AG09319 (cell line): ENCODE measurements around the gene RGS9.

Source experiments
- DNase-seq: peaks from one replicate; pipeline ENCODE4 v3.0.0-alpha.2; 2010; ENCODE audit warnings: low read depth; ENCODE audit errors: extremely low read depth
- TF ChIP-seq, protein P1 (sequence below): IDR thresholded peaks from 2 replicates; pipeline ENCODE4 v1.5.1; 2011; ENCODE audit warnings: low read depth, mild to moderate bottlenecking, inconsistent platforms, low read length, moderate library complexity

Gene RGS9

GRCh38 chr17:65117384-65118035 is 19.7 kb upstream of the RGS9 start:
- TF ChIP-seq, protein P1, sequence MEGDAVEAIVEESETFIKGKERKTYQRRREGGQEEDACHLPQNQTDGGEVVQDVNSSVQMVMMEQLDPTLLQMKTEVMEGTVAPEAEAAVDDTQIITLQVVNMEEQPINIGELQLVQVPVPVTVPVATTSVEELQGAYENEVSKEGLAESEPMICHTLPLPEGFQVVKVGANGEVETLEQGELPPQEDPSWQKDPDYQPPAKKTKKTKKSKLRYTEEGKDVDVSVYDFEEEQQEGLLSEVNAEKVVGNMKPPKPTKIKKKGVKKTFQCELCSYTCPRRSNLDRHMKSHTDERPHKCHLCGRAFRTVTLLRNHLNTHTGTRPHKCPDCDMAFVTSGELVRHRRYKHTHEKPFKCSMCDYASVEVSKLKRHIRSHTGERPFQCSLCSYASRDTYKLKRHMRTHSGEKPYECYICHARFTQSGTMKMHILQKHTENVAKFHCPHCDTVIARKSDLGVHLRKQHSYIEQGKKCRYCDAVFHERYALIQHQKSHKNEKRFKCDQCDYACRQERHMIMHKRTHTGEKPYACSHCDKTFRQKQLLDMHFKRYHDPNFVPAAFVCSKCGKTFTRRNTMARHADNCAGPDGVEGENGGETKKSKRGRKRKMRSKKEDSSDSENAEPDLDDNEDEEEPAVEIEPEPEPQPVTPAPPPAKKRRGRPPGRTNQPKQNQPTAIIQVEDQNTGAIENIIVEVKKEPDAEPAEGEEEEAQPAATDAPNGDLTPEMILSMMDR, result no peak

GRCh38 chr17:65121368-65121767 is 15.8 kb upstream of the RGS9 start:
- DNase-seq, result no peak
- TF ChIP-seq, protein P1, result no peak

More at GRCh38 chr17:65117384-65118035, 19.7 kb upstream of the RGS9 start:
- DNase-seq, result no peak

- DNase-seq, result no peak
- TF ChIP-seq, protein P1, result no peak
These were observed 15.0 kb upstream of the RGS9 start for GRCh38 chr17:65121916-65122806.

DNA sequence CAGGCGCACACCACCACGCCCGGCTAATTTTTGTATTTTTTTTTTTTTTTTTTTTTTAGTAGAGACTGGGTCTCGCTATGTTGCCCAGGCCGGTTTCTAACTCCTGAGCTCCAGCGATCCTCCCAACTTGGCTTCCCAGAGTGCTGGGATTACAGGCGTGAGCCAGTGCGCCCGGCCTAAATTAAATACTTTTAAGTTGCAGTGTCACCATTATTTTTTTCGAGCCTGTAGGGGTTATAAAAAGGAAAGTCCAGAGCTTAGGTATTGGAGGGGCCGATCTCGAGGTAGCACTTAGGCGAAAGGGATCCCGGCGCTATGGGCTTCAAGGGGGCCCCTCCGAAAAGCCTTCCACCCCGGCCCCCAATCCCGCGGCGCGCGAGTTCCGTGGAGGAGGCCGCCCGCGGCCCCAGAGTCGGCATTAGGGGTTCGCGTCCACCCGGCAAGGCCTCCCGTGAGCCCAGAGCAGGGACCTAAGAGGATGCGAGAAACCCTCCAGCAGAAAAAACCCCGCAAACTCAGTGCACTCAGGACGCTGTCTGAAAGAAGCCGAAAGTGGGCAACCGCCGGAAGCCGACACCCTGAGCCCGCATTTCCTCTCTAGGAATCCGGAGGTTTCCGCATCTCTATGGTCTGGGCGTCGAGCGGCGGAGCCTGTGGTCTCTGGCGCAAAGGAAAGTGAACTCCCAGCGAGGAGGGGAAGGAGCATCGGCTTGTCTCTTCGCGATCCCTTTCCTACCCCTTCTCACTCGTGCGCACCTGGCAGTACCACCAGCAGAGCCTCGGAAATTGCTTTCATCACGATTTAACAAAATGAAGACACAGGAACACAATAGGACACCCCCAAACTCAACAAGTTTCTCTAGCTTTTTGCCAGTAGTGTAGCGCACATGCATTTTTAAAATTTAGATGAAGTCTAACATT is 14.1 kb upstream of the RGS9 start:
- DNase-seq, result peak; percentile 64
- TF ChIP-seq, protein P1, result no peak

DNA sequence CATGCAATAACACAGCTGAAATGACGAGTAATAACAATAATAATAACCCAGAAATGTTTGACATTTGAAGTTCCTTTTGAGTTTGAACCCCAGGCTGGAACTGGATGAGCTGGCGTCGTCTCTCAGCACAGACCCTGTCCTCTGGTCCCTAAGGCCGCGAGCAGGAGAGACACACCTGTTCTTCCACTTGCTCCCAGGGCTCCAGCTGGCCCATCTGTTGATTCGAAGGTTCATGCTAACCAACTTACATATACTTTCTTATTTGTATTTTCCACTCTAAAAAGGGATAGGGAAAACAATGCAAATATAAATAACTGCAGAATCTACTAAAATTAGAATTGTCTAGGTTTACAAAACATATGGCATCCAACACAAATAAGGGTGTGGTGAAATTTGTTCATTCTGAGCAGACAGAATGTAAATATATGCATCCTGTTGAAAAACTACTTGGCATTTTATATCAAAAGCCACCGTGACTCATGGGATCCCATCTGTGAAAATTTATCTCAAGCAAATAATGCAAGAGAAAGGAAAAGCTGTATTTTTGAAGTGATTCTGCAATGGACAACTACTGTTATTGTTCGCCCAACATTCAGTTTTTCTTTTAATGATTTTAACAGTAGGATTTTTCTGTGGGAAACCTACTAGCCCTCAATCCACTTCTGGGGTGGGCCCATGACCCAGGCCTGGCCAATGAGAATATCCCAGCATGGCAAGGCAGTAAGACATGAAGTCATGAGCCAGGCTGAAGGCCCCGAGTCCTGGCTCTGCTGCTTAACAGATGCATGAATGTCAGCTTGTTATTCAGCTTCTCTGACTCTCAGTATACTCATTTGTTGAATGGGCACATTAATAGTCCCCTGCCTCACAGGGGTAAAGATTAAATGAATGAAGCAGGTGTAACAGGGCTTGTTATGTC is 13.2 kb upstream of the RGS9 start:
- TF ChIP-seq, protein P1, result no peak

GRCh38 chr17:65130832-65131231 is 6.3 kb upstream of the RGS9 start:
- TF ChIP-seq, protein P1, result no peak
- DNase-seq, result no peak

More for the DNA sequence above, 13.2 kb upstream of the RGS9 start:
- no peak for DNase-seq
